ENCODE data around the gene LDLR.
"Not testable (repeated sequence)": the region's sequence is repeated elsewhere in the genome, so short reads cannot be mapped to it uniquely, and the experiment has no call there.

The LDLR gene

DNA sequence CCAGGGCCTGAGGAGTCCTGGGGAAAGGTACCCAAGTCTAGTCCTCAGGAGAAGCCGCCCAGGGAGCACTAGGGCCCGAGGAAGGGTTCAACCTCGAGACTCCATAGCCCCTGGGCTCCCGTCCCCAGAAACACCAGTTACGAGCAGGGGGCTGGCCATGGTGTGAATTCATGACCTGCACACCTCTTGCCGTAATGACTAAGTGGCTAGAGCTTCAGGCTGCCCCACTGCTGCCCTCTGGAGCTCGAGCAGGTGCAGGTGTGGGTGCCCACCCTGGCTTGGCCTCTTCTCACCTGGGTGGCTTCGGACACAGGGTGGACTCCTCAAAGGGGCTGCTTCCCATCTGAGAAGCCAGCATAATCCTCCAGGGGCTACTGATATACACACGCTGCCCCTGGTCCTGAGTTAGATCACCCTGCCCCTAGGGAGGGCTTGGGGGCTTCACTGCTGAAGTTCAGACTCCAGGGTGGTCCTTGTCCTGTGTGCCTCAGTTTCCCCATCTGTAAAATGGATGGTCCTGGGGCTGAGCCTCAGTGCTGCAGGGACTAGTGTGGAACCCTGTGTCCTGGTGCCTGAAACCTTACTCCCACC is 52.8 kb downstream of the LDLR start:
- no peak for DNase-seq (ENCODE audit: low read depth)

- DNase-seq (ENCODE audit: low read depth): peak; percentile 67
Observed at GRCh38 chr19:11142528-11143171, 53.4 kb downstream of the LDLR start.

DNA sequence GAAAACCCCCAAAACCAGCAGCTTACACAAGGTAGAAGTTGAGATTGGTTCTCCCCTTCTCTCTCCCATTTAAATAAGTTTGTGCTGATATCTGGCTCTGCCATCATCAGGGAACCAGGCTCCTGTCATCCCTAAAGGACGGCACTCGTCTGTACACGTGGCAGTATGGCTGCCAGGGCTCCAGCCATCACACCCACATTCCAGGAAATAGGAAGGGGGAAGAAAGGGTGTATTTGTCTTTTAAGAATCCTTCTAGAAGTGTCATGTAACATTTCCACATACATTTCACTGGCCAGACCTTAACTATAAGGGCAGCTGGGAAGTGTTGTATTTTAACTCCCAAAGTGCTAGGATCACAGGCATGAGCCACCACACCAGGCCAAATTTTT is 56.3 kb downstream of the LDLR start:
- DNase-seq (ENCODE audit: low read depth): no peak

DNA sequence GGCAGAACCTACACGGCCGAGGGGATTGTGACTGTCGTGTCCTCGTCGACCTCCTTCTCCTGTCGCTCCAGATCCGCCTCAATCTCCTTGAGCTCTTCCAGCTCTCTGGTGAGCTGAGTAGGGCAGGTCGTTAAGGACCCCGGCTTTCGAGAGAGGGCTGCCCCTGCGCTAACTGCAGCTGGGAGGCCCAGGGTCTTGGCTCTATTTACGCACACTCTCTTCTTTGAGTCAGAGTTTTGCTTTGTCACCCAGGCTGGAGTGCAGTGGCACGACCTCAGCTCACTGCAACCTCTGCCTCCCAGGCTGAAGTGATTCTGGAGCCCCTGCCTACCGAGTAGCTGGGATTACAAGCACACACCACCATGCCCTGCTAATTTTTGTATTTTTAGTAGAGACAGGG is 58.7 kb downstream of the LDLR start:
- DNase-seq (ENCODE audit: low read depth): no peak

DNA sequence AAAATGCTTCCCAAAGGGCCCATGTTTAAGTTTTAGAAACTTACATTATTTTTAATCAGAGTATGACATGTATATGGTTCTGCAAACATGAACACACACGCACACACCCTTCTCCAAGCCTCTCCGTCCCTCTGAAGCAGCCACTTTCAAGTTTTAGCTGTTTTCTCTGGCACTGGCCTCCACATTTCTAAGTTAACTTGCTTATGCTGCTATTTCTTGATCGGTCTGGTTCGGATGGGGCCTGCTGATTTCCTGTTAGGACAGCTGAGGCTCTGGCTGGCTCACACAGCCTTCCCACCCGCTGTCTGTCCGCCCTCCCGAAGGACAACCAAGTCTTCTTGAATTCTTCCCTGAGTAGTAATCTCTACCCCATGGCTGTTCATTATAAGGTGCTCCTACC is 61.9 kb downstream of the LDLR start:
- no peak for DNase-seq (ENCODE audit: low read depth)

- no peak for DNase-seq (ENCODE audit: low read depth)
Observed at GRCh38 chr19:11152318-11153062, 63.2 kb downstream of the LDLR start.

DNA sequence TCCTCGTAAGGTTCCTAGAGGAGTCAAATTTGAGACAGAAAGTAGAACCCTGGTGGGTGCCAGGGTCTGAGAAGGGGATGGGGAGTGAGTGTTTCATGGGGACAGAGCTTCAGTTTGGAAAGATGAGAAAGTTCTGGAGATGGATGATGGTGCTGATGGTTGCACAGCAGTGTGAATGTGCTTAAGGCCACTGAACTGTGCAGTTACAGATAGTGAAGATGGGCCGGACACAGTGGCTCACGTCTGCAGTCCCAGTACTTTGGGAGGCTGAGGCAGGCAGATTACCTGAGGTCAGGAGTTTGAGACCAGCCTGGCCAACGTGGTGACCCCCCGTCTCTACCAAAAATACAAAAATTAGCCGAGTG is 65.4 kb downstream of the LDLR start:
- DNase-seq (ENCODE audit: low read depth): no peak

- peak; percentile 95 for DNase-seq (ENCODE audit: low read depth)
Observed at GRCh38 chr19:11155373-11156120, 66.3 kb downstream of the LDLR start, which contains the start of gene SPC24. Gene SPC24 (minus strand): TSS chr19:11155782. CDS start chr19:11155776, 6 bp downstream.

- DNase-seq (ENCODE audit: low read depth): no peak
Observed at GRCh38 chr19:11159598-11160439, 70.6 kb downstream of the LDLR start.

DNA sequence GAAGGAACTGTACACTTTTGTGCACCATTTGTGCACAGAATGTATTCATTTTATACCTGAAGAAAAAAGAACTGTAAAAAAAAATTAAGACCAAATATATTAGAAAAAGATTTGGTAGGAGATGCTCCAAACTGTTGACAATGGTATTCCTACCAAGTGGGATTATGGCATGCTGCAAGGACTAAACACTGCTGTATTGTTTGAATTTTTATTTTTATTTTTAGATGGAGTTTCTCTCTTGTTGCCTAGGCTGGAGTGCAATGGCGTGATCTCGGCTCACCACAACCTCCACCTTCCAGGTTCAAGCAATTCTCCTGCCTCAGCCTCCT is 71.1 kb downstream of the LDLR start:
- not testable (repeated sequence) for DNase-seq (ENCODE audit: low read depth)

DNA sequence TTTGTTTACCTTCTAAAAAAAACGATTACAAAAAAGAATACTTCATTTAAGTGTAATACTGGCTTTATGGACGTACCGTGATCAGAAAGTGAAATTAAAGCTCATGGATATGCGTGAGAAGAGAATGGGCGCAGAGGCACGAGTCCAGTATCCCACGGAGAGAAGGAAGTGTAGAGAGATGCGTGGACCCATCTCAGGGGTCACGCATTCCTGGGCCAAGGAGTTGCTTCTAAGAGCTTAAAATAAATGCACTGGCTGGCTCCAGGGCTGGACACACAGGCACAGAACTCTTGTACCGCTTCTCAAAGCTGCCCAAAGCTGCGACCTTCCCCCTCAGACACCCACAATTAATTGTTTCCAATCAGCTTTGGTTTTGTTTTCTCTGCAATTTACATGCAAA is 75.0 kb downstream of the LDLR start:
- no peak for DNase-seq (ENCODE audit: low read depth)

GRCh38 chr19:11164879-11165406 is 75.7 kb downstream of the LDLR start:
- DNase-seq (ENCODE audit: low read depth): no peak

DNA sequence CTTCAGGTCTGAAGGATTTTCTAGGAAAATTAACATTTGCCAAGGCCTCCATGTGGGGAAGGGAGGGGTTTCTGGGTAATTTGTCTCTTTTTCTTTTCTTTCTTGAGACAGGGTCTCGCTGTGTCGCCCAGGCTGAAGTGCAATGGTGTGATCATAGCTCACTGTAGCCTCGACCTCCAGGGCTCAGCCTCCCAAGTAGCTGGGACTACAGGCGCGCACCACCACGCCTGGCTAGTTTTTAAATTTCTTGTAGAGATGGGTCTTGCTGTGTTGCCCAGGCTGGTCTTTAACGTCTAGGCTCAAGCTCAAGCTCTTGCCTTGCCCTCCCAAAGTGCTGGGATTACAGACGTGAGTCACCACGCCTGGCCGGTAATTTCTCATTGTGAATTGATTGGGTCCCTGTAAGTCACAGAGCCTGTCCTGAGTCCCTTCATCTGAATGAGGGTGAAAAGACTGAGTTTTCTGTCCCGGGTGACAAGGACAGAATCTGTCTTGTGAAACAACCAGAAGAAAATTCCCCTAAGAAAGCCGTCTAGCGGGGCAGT is 76.3 kb downstream of the LDLR start:
- no peak for DNase-seq (ENCODE audit: low read depth)

DNA sequence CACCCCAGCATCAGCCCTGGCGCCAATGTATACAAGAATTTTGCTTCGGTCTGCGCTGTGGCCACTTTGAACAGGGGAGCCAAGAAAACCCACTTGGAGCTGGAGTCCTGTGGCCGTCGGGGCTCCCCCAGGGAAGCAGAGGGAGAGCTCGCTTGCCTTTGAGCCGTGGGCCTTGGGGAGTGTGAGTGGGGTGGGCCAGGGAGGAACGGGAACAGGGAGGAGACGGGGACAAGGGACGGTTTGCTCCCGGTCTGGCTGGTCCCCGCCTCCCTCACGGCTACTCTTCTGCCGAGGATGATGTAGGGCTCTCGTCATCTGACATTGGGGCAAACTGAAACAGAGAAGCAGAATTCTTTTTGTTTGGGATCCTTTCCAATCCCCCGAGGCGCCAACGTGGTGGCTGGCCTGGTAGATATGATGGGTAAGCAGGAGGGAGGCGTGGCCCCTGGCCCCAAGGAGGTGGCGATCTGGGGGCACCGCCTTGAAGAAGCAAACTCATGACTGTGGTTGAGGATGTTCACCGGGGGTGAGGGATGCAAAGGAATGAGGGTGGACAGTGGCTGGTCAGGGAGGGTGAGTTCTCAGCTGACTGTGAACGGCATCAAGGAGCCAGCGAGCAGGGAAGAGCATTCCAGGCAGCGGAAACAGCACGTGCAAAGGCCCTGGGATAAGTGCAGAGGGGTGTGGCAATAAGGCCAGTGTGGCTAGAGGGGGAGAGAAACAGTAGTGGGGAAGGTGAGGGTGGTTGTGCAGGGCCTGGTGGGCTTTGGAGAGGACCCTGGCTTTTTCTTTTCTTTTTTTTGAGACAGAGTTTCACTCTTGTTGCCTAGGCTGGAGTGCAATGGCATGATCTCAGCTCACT is 77.2 kb downstream of the LDLR start:
- DNase-seq (ENCODE audit: low read depth): no peak

- peak; percentile 85 for DNase-seq (ENCODE audit: low read depth)
Observed at GRCh38 chr19:11168568-11168967, 79.3 kb downstream of the LDLR start.

DNA sequence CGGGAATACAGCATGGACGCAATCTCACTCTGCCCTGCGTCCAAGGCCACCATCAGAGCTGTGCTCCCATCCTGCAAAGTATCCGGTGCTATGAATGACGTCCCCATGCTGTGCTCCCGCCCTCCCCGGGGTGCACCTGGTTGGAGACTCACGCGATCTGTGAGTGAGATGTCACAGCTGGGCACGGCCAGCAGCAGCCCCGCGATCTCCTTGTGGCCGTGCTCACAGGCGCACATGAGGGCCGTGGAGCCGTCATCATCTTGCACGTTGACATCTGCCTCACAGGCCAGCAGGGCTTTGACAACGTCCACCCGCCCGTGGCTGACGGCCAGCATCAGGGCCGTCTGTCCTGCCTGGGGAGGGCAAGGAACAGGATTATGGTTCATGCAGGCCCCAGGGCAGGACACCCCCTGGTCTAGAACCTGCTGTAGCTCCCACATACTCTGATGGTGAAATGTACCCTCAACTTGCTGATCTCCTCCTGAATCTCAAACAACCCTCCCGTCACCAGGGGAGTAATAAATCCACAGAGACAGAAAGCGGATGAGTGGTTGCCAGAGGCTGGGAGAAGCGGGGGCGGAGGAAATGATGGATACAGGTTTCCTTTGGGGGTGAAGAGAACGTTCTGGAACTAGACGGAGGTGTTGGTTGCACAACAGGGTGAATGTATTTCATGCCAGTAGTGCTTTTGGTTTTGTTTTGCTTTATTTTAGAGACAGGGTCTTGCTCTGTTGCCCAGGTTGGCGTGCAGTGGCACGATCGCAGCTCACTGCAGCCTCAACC is 80.8 kb downstream of the LDLR start:
- DNase-seq (ENCODE audit: low read depth): no peak

DNA sequence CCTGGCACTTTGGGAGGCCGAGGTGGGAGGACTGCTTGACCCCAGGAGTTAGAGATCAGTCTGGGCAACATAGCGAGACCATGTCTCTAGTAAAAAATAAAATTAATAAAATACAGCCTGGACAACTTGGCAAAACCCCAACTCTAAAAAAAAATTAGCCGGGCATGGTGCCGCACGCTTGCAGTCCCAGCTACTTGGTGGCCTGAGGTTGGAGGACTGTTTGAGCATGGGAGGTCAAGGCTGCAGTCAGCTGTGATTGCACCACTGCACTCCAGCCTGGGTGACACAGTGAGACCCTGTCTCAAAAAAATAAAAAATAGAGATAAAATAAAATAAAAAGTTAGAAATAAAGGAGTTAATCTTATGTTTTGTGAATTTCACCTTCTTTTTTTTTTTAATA is 81.9 kb downstream of the LDLR start:
- DNase-seq (ENCODE audit: low read depth): no peak

DNA sequence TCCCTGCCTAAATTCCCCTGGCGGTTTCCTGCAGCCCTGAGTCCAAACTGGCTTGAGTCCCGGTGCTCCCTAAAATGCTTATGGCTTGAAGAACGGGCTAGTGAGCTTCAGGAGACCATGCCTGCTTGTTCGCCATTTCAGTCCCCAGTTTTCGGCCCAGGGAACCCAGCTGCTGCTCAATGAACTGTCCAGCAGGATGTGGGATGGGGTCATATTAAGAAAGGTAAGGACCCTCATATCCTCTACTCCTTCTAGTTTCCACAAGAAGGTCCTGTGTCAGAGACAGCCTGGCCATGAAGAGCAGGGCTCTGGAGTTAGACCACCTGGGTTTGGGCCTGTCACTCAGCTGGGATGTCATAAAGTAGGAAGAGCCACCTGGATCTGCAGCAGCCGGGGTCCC is 83.3 kb downstream of the LDLR start:
- DNase-seq (ENCODE audit: low read depth): no peak

DNA sequence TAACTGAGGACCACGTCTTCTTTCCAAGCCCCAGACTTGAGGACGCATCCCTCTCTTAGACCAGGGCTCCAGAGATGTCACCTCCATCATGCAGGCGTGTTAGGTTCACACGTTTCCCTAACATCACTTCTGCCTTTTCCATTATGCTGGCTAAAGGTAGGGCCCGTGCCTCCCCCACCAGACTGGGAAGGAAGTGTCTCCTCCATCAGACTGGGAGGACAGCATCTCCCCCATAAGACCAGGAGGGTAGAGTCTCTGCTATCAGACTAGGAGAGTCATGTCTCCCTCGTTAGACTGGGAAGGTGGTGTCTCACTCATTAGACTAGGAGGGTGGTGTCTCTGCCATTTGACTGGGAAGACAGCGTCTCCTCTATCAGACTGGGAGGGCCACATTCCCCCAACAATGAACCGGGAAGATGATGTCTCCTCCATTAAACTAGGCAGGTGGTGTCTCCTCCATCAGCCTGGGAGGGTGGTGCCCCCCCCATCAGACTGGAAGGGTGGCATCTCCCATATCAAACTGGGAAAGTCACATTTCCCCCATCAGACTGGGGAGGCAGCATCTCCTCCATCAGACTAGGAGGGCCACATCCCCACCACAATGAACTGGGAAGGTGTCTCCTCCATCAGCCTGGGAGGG is 84.4 kb downstream of the LDLR start:
- no peak for DNase-seq (ENCODE audit: low read depth)
